Measurements from ENCODE around the gene SPATA13.
"Not testable (repeated sequence)": the region's sequence is repeated elsewhere in the genome, so short reads cannot be mapped to it uniquely, and the experiment has no call there.

Gene SPATA13

DNA sequence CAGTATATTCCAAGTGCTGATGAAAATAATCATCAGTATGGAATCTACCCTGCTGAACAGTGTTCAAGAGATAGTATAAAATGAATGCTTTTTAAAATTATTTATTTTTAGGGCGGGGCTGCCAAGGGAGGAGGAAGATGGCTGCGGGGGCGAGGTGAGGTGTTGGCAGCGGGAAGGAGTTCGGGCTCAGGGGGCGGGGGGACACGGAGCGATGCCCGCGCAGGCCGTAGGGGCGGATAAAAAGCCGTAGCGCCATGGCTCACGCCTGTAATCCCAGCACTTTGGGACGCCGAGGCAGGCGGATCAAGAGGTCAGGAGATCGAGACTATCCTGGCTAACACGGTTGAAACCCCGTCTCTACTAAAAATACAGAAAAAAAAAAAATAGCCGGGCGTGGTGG, 167.1 kb downstream of the SPATA13 start:
- DNase-seq, result not testable (repeated sequence)

DNA sequence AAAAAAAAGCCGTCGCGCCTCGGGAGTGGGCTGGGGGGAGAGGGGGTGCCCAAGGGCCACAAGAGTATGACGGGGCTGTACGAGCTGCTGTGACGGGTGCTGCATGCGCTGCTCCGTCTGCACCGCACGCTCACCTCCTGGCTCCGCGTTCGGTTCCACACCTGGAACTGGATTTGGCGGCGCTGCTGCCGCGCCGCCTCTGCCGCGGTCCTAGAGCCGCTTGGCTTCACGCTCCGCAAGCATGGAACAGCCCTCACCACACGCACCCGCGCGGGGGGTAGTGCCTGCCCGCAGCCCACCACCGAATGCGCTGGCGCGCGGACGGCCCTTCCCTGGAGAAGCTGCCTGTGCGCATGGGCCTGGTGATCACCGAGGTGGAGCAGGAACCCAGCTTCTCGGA, 167.6 kb downstream of the SPATA13 start:
- no peak for DNase-seq

DNA sequence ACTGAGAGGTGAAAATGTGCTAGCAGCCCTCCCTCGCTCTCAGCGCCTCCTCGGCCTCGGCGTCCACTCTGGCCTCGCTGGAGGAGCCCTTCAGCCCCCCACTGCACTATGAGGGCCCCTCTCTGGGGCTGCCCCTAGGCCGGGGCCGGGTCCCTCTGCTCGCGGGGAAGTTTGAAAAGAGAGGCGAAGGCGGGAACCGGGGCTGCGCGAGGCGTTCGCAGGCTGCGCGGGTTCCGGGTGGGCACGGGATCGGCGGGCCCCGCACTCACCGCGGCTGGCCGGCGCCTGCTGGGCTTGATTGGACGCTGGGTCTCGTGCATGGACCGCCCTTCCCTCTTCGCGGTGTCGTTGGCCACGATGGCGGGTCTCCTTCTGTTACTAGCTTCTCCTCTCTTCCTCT, 178.2 kb downstream of the SPATA13 start:
- no peak for DNase-seq

DNA sequence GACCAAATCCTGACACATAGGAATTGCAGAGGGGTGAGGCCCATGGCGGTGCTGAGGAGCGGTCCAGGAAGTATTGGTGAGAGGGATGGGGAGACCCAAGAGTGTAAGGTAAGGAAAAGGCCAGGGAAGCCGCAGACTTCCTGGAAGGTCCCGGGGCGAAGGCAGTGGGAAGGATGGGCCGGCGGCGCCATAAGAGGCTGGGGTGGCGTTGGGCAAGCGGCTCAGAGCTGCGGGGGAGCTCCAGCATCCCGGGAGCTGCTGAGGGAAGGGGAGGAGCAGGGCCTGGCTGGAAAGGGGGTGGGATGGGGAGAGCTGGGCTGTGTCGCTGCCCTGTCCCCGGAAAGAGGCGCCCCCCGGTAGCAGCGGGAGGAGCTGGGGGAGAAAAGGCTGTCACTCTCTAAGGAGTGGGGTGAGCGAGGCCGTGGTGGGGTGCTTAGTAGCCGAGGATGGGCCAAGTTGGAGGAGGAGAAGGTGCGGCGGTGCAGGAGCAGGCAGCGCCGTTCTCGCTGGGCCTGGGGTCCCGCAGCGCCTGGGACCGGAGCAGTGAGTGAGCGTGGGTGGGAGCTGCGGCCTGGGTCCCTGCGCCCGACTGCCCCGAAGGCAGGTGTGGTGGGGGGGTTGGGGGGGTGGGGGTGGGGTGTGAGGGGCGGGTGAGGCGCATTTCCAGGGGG, 179.6 kb downstream of the SPATA13 start:
- DNase-seq, result no peak

- no peak for DNase-seq
Observed at GRCh38 chr13:24340608-24340955, 180.1 kb downstream of the SPATA13 start.

DNA sequence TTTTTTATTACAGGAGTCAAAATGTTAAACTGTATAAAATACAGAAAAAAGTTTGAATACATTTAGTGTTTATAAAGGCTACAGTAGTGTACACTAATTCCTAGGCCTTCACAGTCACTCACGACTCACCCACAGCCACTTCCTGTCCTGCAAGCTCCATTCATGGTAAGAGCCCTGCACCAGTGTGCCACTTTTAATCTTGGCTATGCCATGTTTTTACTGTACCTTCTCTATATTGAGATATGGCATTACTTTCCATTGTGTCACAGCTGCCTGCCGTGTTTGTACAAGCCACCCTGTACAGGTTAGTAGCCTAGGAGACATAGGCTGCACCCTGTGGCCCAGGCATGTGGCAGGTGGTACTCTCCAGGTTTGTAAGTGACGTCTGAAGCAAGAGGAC, 180.9 kb downstream of the SPATA13 start:
- DNase-seq, result no peak

DNA sequence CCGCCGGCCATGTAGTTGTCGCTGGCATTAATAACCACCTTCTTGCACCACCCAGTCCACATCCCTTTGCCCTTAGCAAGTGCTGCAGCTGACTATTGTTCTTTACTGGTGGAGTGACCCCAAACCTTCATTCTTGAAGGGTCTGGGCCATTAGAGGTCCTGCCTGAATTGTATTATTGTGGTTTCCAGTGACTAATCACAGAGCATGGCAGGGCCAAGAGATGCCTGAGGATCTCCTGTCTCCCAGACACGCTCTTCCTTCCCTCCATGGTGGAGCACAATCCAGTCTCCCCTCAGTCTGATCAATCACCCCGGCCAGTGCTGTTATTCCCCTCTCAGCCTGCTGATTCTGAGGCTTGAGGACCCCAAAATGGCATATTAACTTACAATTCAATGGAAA, 187.9 kb downstream of the SPATA13 start:
- DNase-seq, result no peak

DNA sequence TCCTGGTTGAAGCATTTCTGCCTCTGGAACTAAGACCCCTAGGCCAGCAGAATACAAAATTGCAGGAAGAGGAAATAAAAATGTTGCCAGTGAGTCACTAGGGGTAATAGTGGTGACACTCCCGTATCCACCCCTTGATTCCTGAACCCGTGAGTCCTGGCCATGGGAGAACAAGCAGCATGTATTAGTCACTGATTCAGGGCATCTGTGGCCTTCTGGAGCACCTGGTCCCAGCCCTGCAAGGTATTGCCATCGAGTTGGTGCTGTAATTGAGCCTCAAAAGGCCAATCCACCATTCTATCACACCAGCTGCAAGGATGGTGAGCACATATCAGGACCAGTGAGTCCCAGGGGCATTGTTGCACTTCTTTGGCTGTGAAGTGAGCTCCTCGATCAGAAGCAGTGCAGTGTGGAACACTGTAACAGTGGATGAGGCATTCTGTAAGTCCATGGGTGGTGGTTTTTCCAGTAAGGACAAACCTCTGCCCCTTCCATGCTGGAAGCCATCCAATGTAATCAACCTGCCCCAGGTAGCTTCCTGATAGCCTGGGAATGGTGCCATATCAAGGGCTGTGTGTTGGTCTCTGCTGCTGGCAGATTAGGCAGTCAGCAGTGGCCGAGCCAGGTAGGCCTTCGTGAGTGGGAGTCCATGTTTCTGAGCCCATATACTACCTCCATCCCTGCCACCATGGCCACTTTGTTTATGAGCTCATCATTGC, 188.4 kb downstream of the SPATA13 start:
- DNase-seq, result no peak

DNA sequence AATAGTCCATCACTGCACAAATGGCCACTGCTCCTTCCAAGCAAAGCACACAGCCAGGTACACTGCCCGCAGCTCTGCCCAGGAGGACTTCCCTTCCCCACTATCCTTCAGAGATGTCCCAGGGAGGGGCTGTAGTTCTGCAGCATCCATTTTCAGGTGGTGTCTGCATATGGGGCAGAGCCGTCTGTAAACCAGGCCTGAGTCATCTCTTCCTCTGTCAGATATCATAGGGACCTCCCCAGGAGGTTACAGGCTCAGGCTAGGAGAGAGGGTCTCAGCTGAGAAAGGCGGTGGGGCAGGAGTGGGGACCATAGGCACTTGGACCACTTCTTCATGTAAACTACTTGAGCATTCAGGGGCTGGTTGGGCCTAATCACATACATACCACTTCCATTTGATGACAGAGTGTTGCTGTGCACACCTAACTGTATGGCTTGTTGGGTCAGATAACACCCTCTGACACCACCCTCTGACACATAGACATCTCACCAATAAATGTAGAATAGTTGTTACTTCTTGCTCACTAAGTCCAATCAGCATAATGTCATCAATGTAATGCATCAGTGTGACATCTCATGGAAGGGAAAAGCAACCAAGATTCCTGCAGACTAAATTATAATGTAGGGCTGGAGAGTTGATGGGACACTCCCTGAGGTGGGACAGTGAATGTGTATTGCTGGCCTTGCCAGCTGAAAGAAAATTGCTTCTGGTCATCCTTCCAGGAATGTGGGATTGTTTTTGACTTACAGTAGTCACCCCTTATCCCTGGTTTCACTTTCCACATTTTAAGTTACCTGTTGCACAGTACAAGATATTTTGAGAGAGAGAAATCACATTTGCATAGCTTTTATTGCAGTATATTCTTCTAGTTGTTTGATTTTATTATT, 189.5 kb downstream of the SPATA13 start:
- not testable (repeated sequence) for DNase-seq

DNA sequence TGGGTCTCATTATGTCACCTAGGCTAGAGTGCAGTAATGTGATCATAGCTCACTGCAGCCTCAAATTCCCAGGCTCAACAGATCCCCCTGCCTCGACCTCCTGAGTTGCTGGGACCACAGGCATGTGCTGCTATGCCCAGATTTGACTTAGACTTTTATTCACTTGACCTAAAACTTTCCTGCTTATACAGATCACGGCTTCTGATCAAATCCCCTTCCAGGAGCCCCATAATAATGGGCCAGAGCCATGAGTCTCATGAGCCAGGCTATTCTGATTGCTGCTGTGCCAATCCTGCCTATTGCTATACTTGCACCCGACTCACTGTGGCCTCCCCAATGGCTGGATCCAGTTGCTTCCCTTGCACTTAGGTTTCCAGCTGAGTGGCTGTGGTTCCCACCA, 190.9 kb downstream of the SPATA13 start:
- DNase-seq, result no peak

- no peak for DNase-seq
Observed at GRCh38 chr13:24353736-24354135, 193.2 kb downstream of the SPATA13 start.

- no peak for DNase-seq
Observed at GRCh38 chr13:24355103-24355502, 194.6 kb downstream of the SPATA13 start.

DNA sequence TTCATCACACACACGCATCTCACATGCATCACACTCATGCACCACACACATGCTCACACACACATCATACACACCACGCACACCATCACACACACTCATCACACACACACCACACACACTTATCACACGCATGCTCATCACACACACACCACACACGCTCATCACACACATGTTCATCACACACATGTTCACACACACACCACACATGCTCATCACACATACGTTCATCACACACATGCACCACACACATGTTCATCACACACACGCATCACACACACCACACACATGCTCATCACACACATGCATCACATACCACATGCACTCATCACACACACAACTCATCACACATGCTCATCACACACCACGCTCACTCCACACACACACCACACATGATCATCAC, 195.8 kb downstream of the SPATA13 start:
- DNase-seq, result no peak

Measured in islet precursor cell (in vitro differentiated cells).